A549 (cell line): Measurements from ENCODE around the gene PDXP. TPM values are rescaled to one million over a fixed set of nuclear protein-coding genes. Genes with fewer than 3 reads are reported as not detected.

ENCODE experiments used
- ATAC-seq, 2 experiments: fragments of 200-7000 bp in 1 of 2; fragments of >200 bp in 1 of 2; cut with Nextera tagmentation in 1 of 2; cut with Tn5 transposase in 1 of 2; 3 replicates each; pipeline versions ENCODE4 v1.8.0 to v1.9.1; 2018 to 2020; ENCODE audit warnings: mild to moderate bottlenecking in 1 of 2, moderate library complexity in 1 of 2
- CTCF ChIA-PET: fragments of 300-600 bp; sonication (Branson Sonifier 250); formaldehyde crosslinking; extraction: SDS; loops from one replicate; lab custom pipeline; 2021; ENCODE audit warnings: antibody characterized with exemption, inconsistent platforms; lab: Yijun Ruan, JAX
- POLR2A ChIA-PET: fragments of 350-600 bp; formaldehyde crosslinking; extraction: SDS; loops from one replicate; lab custom pipeline; 2021; ENCODE audit warnings: antibody characterized with exemption, inconsistent platforms; lab: Yijun Ruan, JAX
- DNase-seq, 2 experiments: peaks; one replicate each; pipeline versions ENCODE4 v3.0.0 to v3.0.0-alpha.2; 2011 to 2016; ENCODE audit warnings: low read depth in 1 of 2, low spot score in 1 of 2
- FAIRE-seq: peaks from 2 replicates; lab custom pipeline; 2011; peaks lifted over from hg19 to GRCh38; lab: Jason Lieb, UNC
- H3K27ac ChIP-seq, 2 experiments: fragments of >200 bp; sonication (Bioruptor Twin); formaldehyde crosslinking; 3 replicates each; pipeline ENCODE4 v1.5.1; 2016 to 2017
- H3K4me1 ChIP-seq: fragments of >200 bp; sonication (Bioruptor Twin); formaldehyde crosslinking; 3 replicates; pipeline ENCODE4 v1.6.1; 2016
- H3K4me2 ChIP-seq: fragments of >200 bp; sonication (Bioruptor Twin); formaldehyde crosslinking; 3 replicates; pipeline ENCODE4 v1.6.1; 2016
- H3K4me3 ChIP-seq: fragments of >200 bp; sonication (Bioruptor Twin); formaldehyde crosslinking; 3 replicates; pipeline ENCODE4 v1.5.1; 2016
- H3K9me3 ChIP-seq: fragments of >200 bp; sonication (Bioruptor Twin); formaldehyde crosslinking; 3 replicates; pipeline ENCODE4 v1.6.1; 2016
- ATOH8 ChIP-seq: fragments of 250-450 bp; sonication (Bioruptor Pico); IDR thresholded peaks from 2 replicates; pipeline ENCODE4 v1.5.0; 2020; ENCODE audit warnings: low read depth, mild to moderate bottlenecking, moderate library complexity
- BCL3 ChIP-seq: fragments of >200 bp; sonication (Bioruptor Twin); formaldehyde crosslinking; IDR thresholded peaks from 3 replicates; pipeline ENCODE4 v1.6.1; 2016
- BHLHE40 ChIP-seq: IDR thresholded peaks from 2 replicates; pipeline ENCODE4 v1.6.1; 2012; ENCODE audit warnings: low read depth, low read length, inconsistent platforms
- CBX2 ChIP-seq: fragments of 200-600 bp; sonication (generic); IDR thresholded peaks from 2 replicates; pipeline ENCODE4 v1.6.1; 2016; ENCODE audit warnings: low read depth, mild to moderate bottlenecking, borderline replicate concordance
- CEBPB ChIP-seq, 2 experiments: fragments of >200 bp in 1 of 2; sonication (Bioruptor Twin) in 1 of 2; formaldehyde crosslinking in 1 of 2; IDR thresholded peaks; 2 replicates each; pipeline ENCODE4 v1.6.1; 2012 to 2016
- CHD2 ChIP-seq: fragments of 150-350 bp; IDR thresholded peaks from 2 replicates; pipeline ENCODE4 v1.6.1; 2014; ENCODE audit warnings: low read length; ENCODE audit not compliant: partially characterized antibody
- E2F6 ChIP-seq: IDR thresholded peaks from 2 replicates; pipeline ENCODE4 v1.6.1; 2012; ENCODE audit warnings: low read depth, borderline replicate concordance
- HDAC2 ChIP-seq: fragments of 200-600 bp; sonication (generic); IDR thresholded peaks from 2 replicates; pipeline ENCODE4 v1.6.1; 2016
- HMGXB4 ChIP-seq: fragments of 250-450 bp; sonication (Bioruptor Pico); IDR thresholded peaks from 2 replicates; pipeline ENCODE4 v1.5.0; 2021; ENCODE audit warnings: mild to moderate bottlenecking, moderate library complexity, borderline replicate concordance
- HOXB13 ChIP-seq: fragments of 250-450 bp; sonication (Bioruptor Pico); IDR thresholded peaks from 2 replicates; pipeline ENCODE4 v1.5.0; 2020; ENCODE audit warnings: low read depth, mild to moderate bottlenecking, moderate library complexity
- JUN ChIP-seq, 2 experiments: fragments of >200 bp; sonication (Bioruptor Twin); formaldehyde crosslinking; IDR thresholded peaks; 2 replicates in 1 of 2; 3 replicates in 1 of 2; pipeline ENCODE4 v1.6.1; 2016 to 2017
- MAX ChIP-seq: IDR thresholded peaks from 2 replicates; pipeline ENCODE4 v1.6.1; 2012
- MAZ ChIP-seq: fragments of 150-350 bp; IDR thresholded peaks from 2 replicates; pipeline ENCODE4 v1.6.1; 2014; ENCODE audit warnings: antibody characterized with exemption, low read depth, low read length, borderline replicate concordance
- NFE2L2 ChIP-seq: fragments of 150-350 bp; conservative IDR thresholded peaks from 2 replicates; pipeline ENCODE4 v1.6.1; 2014; ENCODE audit warnings: low read length
- NPAS2 ChIP-seq: fragments of 250-450 bp; sonication (Bioruptor Pico); IDR thresholded peaks from 2 replicates; pipeline ENCODE4 v1.8.0; 2022; ENCODE audit warnings: mild to moderate bottlenecking, moderate library complexity, borderline replicate concordance
- PBX3 ChIP-seq: IDR thresholded peaks from 2 replicates; pipeline ENCODE4 v1.6.1; 2012
- PHF8 ChIP-seq: fragments of 200-600 bp; sonication (generic); IDR thresholded peaks from 2 replicates; pipeline ENCODE4 v1.6.1; 2016; ENCODE audit warnings: low read depth, mild to moderate bottlenecking, antibody characterized with exemption, moderate library complexity, borderline replicate concordance
- POLR2A ChIP-seq: IDR thresholded peaks from 2 replicates; pipeline ENCODE4 v1.6.1; 2012; ENCODE audit warnings: mild to moderate bottlenecking, low read length
- RAD21 ChIP-seq, 2 experiments: fragments of >200 bp in 1 of 2; sonication (Bioruptor Twin) in 1 of 2; formaldehyde crosslinking in 1 of 2; IDR thresholded peaks in 1 of 2; conservative IDR thresholded peaks in 1 of 2; 2 replicates in 1 of 2; 3 replicates in 1 of 2; pipeline ENCODE4 v1.6.1; 2012 to 2018; ENCODE audit warnings: inconsistent platforms in 1 of 2
- RARB ChIP-seq: fragments of 250-450 bp; sonication (Bioruptor Pico); IDR thresholded peaks from 2 replicates; pipeline ENCODE4 v1.8.0; 2021; ENCODE audit warnings: mild to moderate bottlenecking, moderate library complexity
- RFX5 ChIP-seq: fragments of 450-650 bp; IDR thresholded peaks from 2 replicates; pipeline ENCODE4 v1.7.1; 2014; ENCODE audit warnings: antibody characterized with exemption, mild to moderate bottlenecking, moderate library complexity
- RNF2 ChIP-seq: fragments of 200-600 bp; sonication (generic); IDR thresholded peaks from 2 replicates; pipeline ENCODE4 v1.6.1; 2016; ENCODE audit warnings: low read depth, mild to moderate bottlenecking, antibody characterized with exemption, moderate library complexity, borderline replicate concordance
- SREBF2 ChIP-seq: fragments of 450-650 bp; IDR thresholded peaks from 2 replicates; pipeline ENCODE4 v1.6.1; 2014; ENCODE audit warnings: mild to moderate bottlenecking, moderate library complexity
- USF2 ChIP-seq: fragments of 450-650 bp; IDR thresholded peaks from 2 replicates; pipeline ENCODE4 v1.6.1; 2014; ENCODE audit warnings: antibody characterized with exemption
- ZC3H11A ChIP-seq: fragments of 450-650 bp; IDR thresholded peaks from 2 replicates; pipeline ENCODE4 v1.6.1; 2014; ENCODE audit warnings: antibody characterized with exemption, mild to moderate bottlenecking
- WGBS: methylation state at CpG from one replicate; pipeline ENCODE4 v1.1.6; 2017; ENCODE audit errors: missing lambda C conversion rate; 5-methylcytosine and 5-hydroxymethylcytosine counted together
- polyA minus RNA-seq: library from RNA; depleted of rRNA, polyadenylated mRNA; stranded (reverse); fragments of >200 nt; gene quantifications from 2 replicates; pipeline ENCODE4 v1.2.3, GENCODE V29; 2011; rRNA and poly(A)+ RNA removed
- polyA plus RNA-seq, 4 experiments: library from polyadenylated mRNA; depleted of rRNA in 3 of 4; stranded (reverse); fragments of >200 nt; fragmentation: RNase III in 1 of 4; extraction: RNeasy Plus Mini Kit Qiagen cat#74134 plus additional on column Dnase treatment in 1 of 4; gene quantifications; 2 replicates in 3 of 4; 3 replicates in 1 of 4; pipeline ENCODE4 v1.2.3, GENCODE V29; 2011 to 2017

PDXP gene
- polyA plus RNA-seq (2011; rRNA removed), result 13.1 and 17.9 TPM in 2 replicates
- 20.5 and 28.6 TPM in 2 replicates for polyA plus RNA-seq (2012; cell fraction: cytosol; rRNA removed)
- polyA plus RNA-seq (2012; cell fraction: nucleus; rRNA removed), result 15.8 and 19.3 TPM in 2 replicates
- polyA plus RNA-seq (2017; fragmentation: RNase III; extraction: RNeasy Plus Mini Kit Qiagen cat#74134 plus additional on column Dnase treatment), result 10.5 to 11.5 TPM (median 10.8 TPM) in 3 replicates
- 9.3 and 12.4 TPM in 2 replicates for polyA minus RNA-seq

GRCh38 chr22:37658133-37659065 is at the start of gene PDXP:
Gene PDXP, plus strand, starts transcription at chr22:37658723. Its CDS starts 60 bp downstream, at chr22:37658783.
- DNase-seq (peak; percentile 97 to 99), FAIRE-seq (no peak), ATAC-seq (peak; percentile 97 to 99)
- ChIA-PET POLR2A (interaction anchor here (0.7 to 2.6 kb wide), 13 partner anchors 15 to 598 kb away, joined by 3 to 31 read pairs (median 5); partner anchors contain the start of genes GCAT, LGALS1 and NOL12), CTCF (interaction anchor here (0.8 to 8.3 kb wide), 10 partner anchors 10 to 51 kb away, joined by 3 to 67 read pairs (median 4); partner anchors contain the start of genes GGA1, SH3BP1 and TRIOBP)
- Histone ChIP-seq H3K4me3 (peak within 1 kb of the TSS; percentile 82), H3K9me3 (no peaks in the 10 kb centered on the region), H3K4me2 (peak within 1 kb of the TSS; percentile 98), H3K4me1 (peaks cover 15% of the 10 kb centered on the region), H3K27ac (peak within 1 kb of the TSS; percentile 77 to 92)
- 6% methylated on average over 19 of the region's 101 CpGs for WGBS
- TF ChIP-seq BHLHE40 (0 out of 2 replicates have a peak, but pooled peaks have one; percentile 43), CEBPB (IDR thresholded peaks at IDR 0.05) (no peak), E2F6 (peak; percentile 82; the same call in 1 of the 2 replicates), HOXB13 (0 out of 2 replicates have a peak, but pooled peaks have one; percentile 39), PHF8 (no peak), RNF2 (no peak), MAX (peak; percentile 77), PBX3 (peak; percentile 97), RFX5 (peak; percentile 98), RAD21 (conservative IDR thresholded peaks at IDR 0.05 in 1 of 2, IDR thresholded peaks at IDR 0.05 in 1 of 2) (no peak), JUN (IDR thresholded peaks at IDR 0.05) (peak in 1 of 2 experiments; percentile 62; a peak in 1 of 5 replicates), POLR2A (peak; percentile 64), BCL3 (peak; percentile 57; the same call in 1 of the 3 replicates), CHD2 (no peak), ATOH8 (CRISPR knock-in tag) (no peak)

- ChIA-PET POLR2A (interaction anchor here (0.6 to 2.7 kb wide), 4 partner anchors 18 to 68 kb away, joined by 3 to 23 read pairs (median 6); no protein-coding TSS in a partner anchor), CTCF (interaction anchor here (0.5 to 4.2 kb wide), 11 partner anchors 9 to 69 kb away, joined by 3 to 39 read pairs (median 3); no protein-coding TSS in a partner anchor)
- WGBS, result 29% methylated on average over 16 of the region's 26 CpGs
- peak in 1 of 2 experiments; percentile 36 for DNase-seq
- ATAC-seq, result peak; percentile 6 to 10; a peak in 3 of 6 replicates
- Histone ChIP-seq H3K4me2 (peak overlapping the region; percentile 95), H3K4me1 (peaks cover 9% of the 10 kb centered on the region; the same call in 2 of the 3 replicates), H3K27ac (peak overlapping the region; percentile 91 to 97), H3K9me3 (no peaks in the 10 kb centered on the region), H3K4me3 (peak overlapping the region; percentile 76)
- no peak for FAIRE-seq
- TF ChIP-seq HDAC2 (no peak), RAD21 (conservative IDR thresholded peaks at IDR 0.05 in 1 of 2, IDR thresholded peaks at IDR 0.05 in 1 of 2) (no peak), ZC3H11A (no peak), RARB (CRISPR knock-in tag) (no peak), HMGXB4 (no peak), USF2 (no peak), NFE2L2 (no peak), NPAS2 (CRISPR knock-in tag) (no peak), MAZ (no peak), CBX2 (no peak), SREBF2 (no peak)
These were observed 49.0 kb upstream of the PDXP start for GRCh38 chr22:37609240-37610152.
